Eye (tissue), 1 donor: ENCODE results near the gene LAP3.
"Not testable (repeated sequence)": the region's sequence is repeated elsewhere in the genome, so short reads cannot be mapped to it uniquely, and the experiment has no call there.

ENCODE experiments used
- DNase-seq: peaks from one replicate; pipeline ENCODE4 v3.0.0-alpha.2; 2015

Gene LAP3

GRCh38 chr4:17576932-17577664 lies at the start of gene LAP3:
Gene LAP3 (plus strand): TSS chr4:17577198. CDS start chr4:17577466, 268 bp downstream.
- DNase-seq = peak; percentile 99

GRCh38 chr4:17528551-17529165 lies 48.3 kb upstream of the LAP3 start:
- DNase-seq = no peak

- DNase-seq = no peak
Measured at GRCh38 chr4:17531538-17532285, 45.3 kb upstream of the LAP3 start.

- DNase-seq = no peak
Measured at GRCh38 chr4:17534705-17535104, 42.3 kb upstream of the LAP3 start.

GRCh38 chr4:17535242-17535641 lies 41.8 kb upstream of the LAP3 start:
- peak; percentile 37 for DNase-seq

- DNase-seq = no peak
Measured at GRCh38 chr4:17535906-17536305, 41.1 kb upstream of the LAP3 start.

GRCh38 chr4:17537060-17537459 lies 39.9 kb upstream of the LAP3 start:
- DNase-seq = not testable (repeated sequence)

GRCh38 chr4:17544205-17544604 lies 32.8 kb upstream of the LAP3 start:
- DNase-seq = peak; percentile 79

GRCh38 chr4:17544831-17545234 lies 32.2 kb upstream of the LAP3 start:
- DNase-seq = no peak

GRCh38 chr4:17545374-17546140 lies 31.4 kb upstream of the LAP3 start:
- DNase-seq = no peak

GRCh38 chr4:17546222-17546621 lies 30.8 kb upstream of the LAP3 start:
- DNase-seq = no peak

- DNase-seq = no peak
Measured at GRCh38 chr4:17546678-17547077, 30.3 kb upstream of the LAP3 start.

- no peak for DNase-seq
Measured at GRCh38 chr4:17550549-17550948, 26.4 kb upstream of the LAP3 start.

GRCh38 chr4:17552427-17552826 lies 24.6 kb upstream of the LAP3 start:
- peak; percentile 54 for DNase-seq

GRCh38 chr4:17554568-17554967 lies 22.4 kb upstream of the LAP3 start:
- DNase-seq = no peak

- DNase-seq = no peak
Measured at GRCh38 chr4:17556498-17556897, 20.5 kb upstream of the LAP3 start.

GRCh38 chr4:17557880-17558279 lies 19.1 kb upstream of the LAP3 start:
- DNase-seq = no peak

GRCh38 chr4:17558941-17559708 lies 17.9 kb upstream of the LAP3 start:
- no peak for DNase-seq

- no peak for DNase-seq
Measured at GRCh38 chr4:17559709-17560048, 17.3 kb upstream of the LAP3 start.

GRCh38 chr4:17560065-17560673 lies 16.8 kb upstream of the LAP3 start:
- DNase-seq = no peak

GRCh38 chr4:17561195-17561909 lies 15.6 kb upstream of the LAP3 start:
- DNase-seq = peak; percentile 19
